DMS 273 treated with DMSO at 0.1 percent for 48 hours (cell line): ENCODE measurements around the gene PTPRR.
"Not testable (repeated sequence)": the region's sequence is repeated elsewhere in the genome, so short reads cannot be mapped to it uniquely, and the experiment has no call there.

Experiments
- DNase-seq: peaks from one replicate; lab custom pipeline; 2025; lab: John Stamatoyannopoulos, UW

Gene PTPRR

DNA sequence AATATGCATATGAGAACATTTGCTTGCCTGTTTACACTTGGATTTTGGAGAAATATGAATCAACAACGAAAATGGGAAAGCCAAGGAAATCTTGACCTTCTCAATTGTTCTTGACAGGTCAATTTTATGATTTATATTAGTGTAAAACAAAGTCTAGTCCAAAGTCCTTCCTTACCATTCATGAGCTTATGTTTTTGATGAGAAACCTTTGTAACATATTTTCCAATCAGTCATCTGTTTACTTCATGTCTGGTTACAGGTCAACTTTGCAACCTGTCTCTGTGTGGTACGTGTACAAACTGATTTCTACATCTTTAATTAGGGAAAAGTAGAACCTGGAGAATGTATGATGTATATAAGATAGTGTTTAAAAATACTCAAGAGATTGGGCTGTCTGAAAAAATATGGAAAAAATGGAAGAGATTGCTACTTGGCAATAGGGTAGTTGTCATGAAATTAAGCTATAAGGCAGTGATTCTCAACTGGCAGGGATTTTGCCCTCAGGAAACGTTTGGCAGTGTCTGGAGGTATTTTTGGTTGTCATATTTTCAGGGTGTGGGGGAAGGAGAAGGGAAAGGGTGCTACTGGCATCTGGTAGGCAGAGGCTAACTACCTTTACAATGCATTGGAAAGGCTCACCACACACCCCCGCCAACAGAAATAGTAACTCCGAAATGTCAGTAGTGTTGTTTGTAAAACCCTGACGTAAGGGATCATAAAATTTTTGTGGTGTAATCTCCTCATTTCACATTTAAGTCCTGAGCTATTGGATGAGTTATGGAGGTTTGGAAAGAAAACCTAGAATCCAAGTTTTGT, 172.9 kb downstream of the PTPRR start:
- DNase-seq = no peak

- no peak for DNase-seq
These were observed 175.5 kb downstream of the PTPRR start for GRCh38 chr12:70745048-70745447.

DNA sequence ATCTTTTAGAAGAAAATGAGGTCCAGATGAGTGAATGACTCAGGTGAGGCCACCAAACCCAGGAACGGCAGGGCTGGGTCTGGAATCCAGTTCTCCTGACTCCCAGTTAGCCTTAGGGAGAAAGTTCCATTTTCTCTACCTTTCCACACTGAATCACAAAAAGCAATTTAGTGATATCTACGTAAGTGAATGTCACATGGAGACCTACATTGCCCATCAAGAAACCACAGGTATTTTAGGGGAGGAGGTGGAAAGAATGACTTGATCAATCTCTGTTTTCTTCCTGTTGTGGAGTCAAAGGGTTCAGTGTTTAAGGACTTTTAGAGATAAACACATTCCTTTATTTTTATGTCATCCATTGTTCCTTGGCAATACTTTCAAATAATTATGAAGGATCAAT, 176.4 kb downstream of the PTPRR start:
- no peak for DNase-seq

DNA sequence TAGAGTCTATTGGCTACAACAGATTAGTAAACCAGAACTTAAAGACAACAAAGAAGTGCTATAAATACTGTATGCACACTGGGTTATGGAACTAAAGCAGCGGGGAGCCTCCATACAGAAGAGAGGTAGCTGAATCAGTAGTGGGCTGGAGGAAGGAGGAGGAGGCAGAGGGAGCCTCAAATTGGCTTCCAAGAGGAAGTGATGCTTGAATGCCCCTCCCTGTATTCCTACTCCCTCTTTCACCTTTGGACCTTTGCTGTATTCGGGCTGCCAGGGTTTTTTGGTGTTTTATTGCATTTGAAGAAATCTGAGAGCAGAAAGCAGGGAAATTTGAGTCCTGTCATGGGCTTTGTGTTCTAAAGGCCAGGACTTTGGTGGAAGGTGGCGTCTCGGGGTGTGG, 179.3 kb downstream of the PTPRR start:
- DNase-seq = no peak

DNA sequence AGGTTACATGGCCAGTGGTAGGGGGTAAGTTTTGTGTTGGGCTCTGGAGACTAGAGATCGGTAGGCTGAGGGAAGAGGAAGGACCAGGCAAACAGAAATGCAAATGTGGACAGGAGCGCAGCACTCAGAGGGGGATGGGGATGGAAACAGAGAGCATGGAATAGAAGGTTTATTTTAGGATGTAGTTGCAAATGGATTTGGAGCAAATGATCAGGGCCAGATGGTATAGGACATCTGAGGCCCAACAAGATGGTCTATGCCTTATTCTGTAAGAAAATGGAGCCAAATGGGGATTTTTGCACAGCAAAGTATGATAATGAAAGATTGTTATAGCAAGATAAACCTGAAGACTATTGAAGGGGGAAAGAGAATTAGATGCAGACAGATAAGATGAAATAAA, 180.8 kb downstream of the PTPRR start:
- no peak for DNase-seq

DNA sequence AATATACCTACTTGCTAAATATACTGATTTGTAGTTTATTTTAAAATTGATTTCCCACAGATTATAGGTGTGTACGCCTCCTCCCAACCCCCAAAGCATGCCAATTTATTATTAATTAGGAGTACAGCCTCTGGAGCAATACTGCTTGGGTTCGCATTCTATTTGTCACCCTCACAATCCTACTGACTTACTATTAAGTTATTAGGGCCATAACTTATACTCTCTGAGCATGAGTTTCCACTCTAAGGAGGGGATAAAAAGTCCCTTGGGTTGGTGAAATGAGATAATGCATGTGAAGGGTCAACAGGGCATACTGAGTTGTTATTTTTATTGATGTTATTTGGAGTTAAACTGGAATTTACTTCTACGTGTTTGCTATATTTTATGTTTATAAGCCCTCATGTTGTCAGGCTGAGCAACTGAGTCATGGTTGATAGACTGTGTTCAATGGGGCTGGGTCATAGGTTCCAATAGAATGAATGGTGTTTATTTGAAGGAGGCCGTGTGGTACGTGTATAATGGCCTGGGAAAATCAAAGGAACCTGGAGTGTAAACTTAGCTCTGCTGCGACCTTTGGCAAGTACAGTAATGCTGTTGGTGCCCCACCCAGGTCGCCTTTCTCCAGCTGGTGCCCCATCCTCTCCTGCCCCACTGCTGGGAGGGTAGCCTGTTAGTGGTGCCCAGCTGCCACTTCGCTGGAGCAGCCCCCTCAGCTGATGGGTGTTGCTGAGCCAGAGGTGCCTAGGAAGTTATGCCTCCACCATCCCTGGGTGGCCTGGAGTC, 184.0 kb downstream of the PTPRR start:
- DNase-seq = no peak

DNA sequence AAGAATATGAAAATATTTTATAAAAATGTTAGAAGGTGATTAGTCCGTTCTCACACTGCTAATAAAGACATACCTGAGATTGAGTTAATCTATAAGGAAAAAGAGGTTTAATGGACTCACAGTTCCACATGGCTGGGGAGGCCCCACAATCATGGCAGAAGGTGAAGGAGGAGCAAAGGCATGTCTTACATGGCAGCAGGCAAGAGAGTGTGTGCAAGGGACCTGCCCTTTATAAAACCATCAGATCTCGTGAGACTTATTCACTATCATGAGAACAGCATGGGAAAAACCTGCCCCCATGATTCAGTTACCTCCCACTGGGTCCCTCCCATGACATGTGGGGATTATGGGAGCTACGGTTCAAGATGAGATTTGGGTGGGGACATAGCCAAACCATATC, 185.3 kb downstream of the PTPRR start:
- DNase-seq = not testable (repeated sequence)

- no peak for DNase-seq
These were observed 187.2 kb downstream of the PTPRR start for GRCh38 chr12:70733385-70733784.

DNA sequence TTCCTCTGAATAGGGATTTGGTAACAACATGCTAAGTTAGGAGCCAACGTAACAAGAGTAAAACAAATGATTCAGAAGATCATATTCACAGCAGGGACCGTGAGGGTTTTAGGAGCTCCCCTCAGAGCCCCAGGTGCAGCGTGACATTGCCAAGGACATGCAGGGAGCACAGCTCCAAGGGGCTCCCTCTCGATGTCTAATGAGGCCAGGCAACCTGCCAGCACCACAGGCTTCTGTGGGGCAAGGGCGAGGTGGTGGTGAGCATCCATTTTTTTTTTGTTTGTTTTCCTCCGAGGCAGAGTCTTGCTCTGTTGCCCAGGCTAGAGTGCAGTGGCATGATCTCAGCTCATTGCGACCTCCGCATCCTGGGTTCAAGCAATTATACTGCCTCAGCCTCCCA, 188.3 kb downstream of the PTPRR start:
- DNase-seq = no peak

- DNase-seq = no peak
These were observed 189.8 kb downstream of the PTPRR start for GRCh38 chr12:70730675-70731180.

- DNase-seq = no peak
These were observed 196.1 kb downstream of the PTPRR start for GRCh38 chr12:70724444-70724843.

DNA sequence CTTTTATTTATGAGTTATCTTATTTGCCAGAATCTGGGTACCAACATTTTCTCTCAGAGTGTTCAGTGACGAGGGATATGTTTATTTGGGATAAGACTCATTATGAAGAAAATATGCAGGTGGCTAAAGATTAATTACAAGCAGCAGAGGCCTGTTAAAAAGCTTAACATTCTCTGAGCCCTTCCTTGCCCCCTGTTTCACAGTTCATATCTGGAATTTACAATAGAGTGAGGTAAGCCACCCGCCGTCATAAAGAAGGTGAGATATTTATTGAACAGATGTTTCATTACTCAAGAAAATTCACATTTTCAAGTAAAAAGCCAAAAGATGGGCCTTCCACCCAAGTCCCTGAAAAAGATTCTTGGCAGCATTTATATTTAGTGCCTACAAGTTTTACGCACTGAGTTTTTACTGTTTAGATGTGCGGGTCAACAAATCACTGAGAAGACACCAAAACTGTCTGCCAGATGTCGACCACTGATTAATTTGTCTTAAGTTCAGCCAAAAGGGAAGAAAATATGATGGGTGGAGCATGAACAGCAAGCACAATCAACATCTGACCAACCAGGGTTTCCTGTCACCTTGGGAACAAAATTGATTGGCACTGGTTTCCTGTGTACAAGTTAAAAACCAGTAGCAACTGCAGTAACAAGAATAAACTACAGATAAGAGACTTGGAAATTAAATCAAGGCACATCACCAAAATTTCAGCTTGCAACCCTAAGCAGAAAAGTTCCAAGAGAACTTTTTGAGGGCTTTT, 197.8 kb downstream of the PTPRR start:
- DNase-seq = no peak

DNA sequence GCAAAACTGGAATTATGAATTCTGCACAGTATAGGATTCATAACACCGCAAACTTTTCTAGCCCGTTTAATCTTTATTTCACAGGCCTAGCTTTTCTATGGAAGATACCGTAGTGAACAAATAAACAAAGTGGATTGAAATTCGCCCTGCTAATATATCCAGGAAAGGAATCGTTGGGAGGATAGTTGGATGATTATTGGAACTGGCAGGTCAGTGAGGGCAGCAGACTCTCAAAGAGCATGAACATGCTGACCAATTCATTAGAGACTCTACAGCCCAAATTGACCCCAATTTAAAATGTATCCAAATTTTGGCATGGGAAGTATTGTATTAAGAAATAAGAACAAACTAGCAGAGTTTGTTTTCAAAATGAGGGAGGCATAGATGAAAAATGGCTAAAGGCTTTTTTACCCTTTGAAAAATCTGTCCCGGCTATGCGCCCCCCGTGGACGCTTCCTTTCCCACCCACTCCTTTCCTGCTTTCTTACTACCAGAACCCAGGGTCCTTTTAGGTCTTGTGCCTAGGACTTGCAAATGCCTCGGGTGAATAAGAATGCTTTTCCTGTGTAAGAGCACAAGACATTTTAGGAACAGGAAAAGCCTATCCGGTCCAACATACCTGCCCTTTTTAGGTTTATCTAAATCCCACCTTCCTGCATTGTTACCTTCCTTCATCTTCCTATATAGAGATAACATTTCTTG, 198.7 kb downstream of the PTPRR start:
- DNase-seq = no peak

DNA sequence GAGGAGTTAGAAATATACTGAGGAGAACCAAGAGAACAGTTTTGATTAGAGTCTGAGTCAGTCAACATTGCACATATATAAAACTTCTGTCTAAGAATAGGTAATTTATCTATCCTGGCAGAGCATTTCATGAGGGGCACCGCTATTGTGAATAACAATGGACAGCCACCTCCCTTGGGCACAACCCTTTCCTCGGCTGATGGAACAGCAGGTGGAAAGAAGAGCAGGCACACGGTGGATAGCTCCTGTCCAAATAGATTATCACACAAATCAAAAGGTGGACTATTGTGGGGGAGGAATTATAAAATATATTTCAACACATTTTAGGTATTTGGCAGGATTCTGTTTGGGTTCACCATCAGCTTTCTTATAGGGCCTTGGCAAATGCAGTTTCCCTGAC, 199.3 kb downstream of the PTPRR start:
- no peak for DNase-seq

DNA sequence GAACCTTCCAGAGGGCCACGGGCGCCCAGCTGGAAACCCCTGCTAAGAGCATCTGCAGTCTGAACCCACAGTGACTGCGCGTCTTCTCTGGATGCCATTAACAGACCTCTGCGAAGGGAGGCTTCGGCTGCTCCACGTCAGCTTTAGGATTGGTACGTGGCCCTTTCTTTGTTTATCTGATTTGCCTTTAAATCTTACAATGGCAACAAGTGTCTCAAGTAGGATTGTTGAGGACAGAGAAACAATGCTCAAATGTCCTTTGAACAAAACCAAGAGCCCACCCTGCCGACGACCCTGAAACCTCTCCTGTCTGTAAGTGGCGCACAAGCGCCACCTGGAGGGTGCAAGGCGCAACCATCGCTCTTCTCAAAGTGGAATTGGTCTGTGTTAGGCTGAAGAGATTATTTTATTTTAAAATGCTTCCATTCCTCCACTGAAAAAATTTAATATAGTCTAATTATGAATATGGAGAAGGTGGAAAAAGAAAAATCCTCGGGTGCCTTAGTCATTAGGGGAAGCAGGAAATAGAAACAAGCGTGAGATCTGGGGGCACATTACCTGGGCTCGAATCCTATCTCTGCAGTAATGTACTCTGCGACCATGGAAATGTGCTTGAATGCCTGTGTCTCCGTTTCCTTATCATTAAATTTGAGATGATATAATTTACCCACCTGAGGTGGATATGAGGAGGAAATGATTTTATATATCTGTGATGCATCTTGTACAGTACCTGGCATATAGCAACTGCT, 200.7 kb downstream of the PTPRR start:
- no peak for DNase-seq

- DNase-seq = no peak
These were observed 201.5 kb downstream of the PTPRR start for GRCh38 chr12:70719071-70719470.

- no peak for DNase-seq
These were observed 208.7 kb downstream of the PTPRR start for GRCh38 chr12:70711831-70712230.

GRCh38 chr12:70709022-70709421, 211.5 kb downstream of the PTPRR start:
- no peak for DNase-seq

DNA sequence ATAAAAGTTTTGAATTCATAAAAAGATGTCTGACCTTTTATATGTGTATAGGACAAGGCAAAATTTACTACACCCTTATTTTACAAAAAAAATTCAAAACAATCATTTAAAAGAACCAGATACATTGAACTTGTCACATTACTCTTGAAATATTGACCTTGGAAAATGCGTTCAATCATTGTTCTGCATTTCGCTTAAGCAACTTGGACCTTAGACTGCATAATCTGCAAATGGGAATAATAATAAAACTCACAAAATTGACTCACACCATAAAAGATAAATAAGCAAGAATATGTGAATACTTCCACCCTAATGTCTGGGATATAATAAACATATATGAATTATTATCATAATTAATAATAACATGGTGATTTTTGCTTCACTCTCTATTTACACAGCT, 213.9 kb downstream of the PTPRR start:
- DNase-seq = no peak

GRCh38 chr12:70698345-70698744, 222.2 kb downstream of the PTPRR start:
- DNase-seq = no peak

GRCh38 chr12:70695361-70696023, 225.0 kb downstream of the PTPRR start:
- DNase-seq = no peak
